HFF-Myc (cell line): ENCODE data around the gene D2HGDH.
"Not testable (repeated sequence)": the region's sequence is repeated elsewhere in the genome, so short reads cannot be mapped to it uniquely, and the experiment has no call there.

Experiments used
- DNase-seq: peaks from one replicate; pipeline ENCODE4 v3.0.0-alpha.2; 2011; ENCODE audit warnings: low read depth; ENCODE audit errors: extremely low read depth
- H3K4me3 ChIP-seq: replicated peaks from 2 replicates; pipeline ENCODE4 v1.5.1; 2011; ENCODE audit warnings: low read depth, mild to moderate bottlenecking, control low read depth, low read length
- CTCF ChIP-seq: IDR thresholded peaks from 2 replicates; pipeline ENCODE4 v1.5.1; 2012; ENCODE audit warnings: mild to moderate bottlenecking, low read depth, low read length, control low read depth; ENCODE audit errors: missing control alignments

Gene D2HGDH

GRCh38 chr2:241788572-241788971 lies 54.1 kb downstream of the D2HGDH start:
- no peak for TF ChIP-seq CTCF
- no peak for DNase-seq
- H3K4me3 ChIP-seq: no peak overlapping the region

GRCh38 chr2:241791385-241791784 lies 57.0 kb downstream of the D2HGDH start:
- H3K4me3 ChIP-seq, DNase-seq: not testable (repeated sequence)

- no peak overlapping the region for H3K4me3 ChIP-seq
- no peak for DNase-seq
- TF ChIP-seq CTCF: no peak
Measured at GRCh38 chr2:241793385-241793784, 59.0 kb downstream of the D2HGDH start.

GRCh38 chr2:241794250-241794823 lies 59.9 kb downstream of the D2HGDH start:
- H3K4me3 ChIP-seq: no peak overlapping the region
- TF ChIP-seq CTCF: no peak
- no peak for DNase-seq

- no peak for DNase-seq
- TF ChIP-seq CTCF: no peak
- H3K4me3 ChIP-seq: no peak overlapping the region
Measured at GRCh38 chr2:241795021-241795999, 60.9 kb downstream of the D2HGDH start.

GRCh38 chr2:241796209-241796608 lies 61.8 kb downstream of the D2HGDH start:
- TF ChIP-seq CTCF: no peak
- H3K4me3 ChIP-seq: no peak overlapping the region
- DNase-seq: no peak

GRCh38 chr2:241796610-241797138 lies 62.2 kb downstream of the D2HGDH start:
- H3K4me3 ChIP-seq: no peak overlapping the region
- no peak for TF ChIP-seq CTCF
- DNase-seq: no peak
